GM12801 (cell line): Measurements from ENCODE around the gene HCN2.

ENCODE experiments used
- CTCF ChIP-seq: IDR thresholded peaks from one replicate; pipeline ENCODE4 v1.5.1; 2011; ENCODE audit warnings: control low read depth; ENCODE audit not compliant: insufficient read length; ENCODE audit errors: extremely low read depth

The HCN2 gene

GRCh38 chr19:589693-590395, at the start of gene HCN2:
HCN2 (plus strand) TSS chr19:589881; CDS start chr19:589946, 65 bp downstream.
- TF ChIP-seq CTCF = no peak

GRCh38 chr19:540867-541637, 48.6 kb upstream of the HCN2 start:
- no peak for TF ChIP-seq CTCF

GRCh38 chr19:541699-542098, 48.0 kb upstream of the HCN2 start:
- no peak for TF ChIP-seq CTCF

GRCh38 chr19:542173-542866, 47.4 kb upstream of the HCN2 start:
- TF ChIP-seq CTCF = no peak

- no peak for TF ChIP-seq CTCF
Measured at GRCh38 chr19:543910-544608, 45.6 kb upstream of the HCN2 start, which contains the start of gene GZMM. GZMM (plus strand) TSS chr19:544053; CDS start chr19:544072, 19 bp downstream.

- no peak for TF ChIP-seq CTCF
Measured at GRCh38 chr19:547117-547516, 42.6 kb upstream of the HCN2 start.
